Measurements from ENCODE around the gene MAP2.

MAP2 gene

GRCh38 chr2:209663139-209663538 is 239.3 kb downstream of the MAP2 start:
- no peak for DNase-seq

- DNase-seq: no peak
Measured at GRCh38 chr2:209663656-209664055, 239.8 kb downstream of the MAP2 start.

GRCh38 chr2:209666296-209666695 is 242.4 kb downstream of the MAP2 start:
- no peak for DNase-seq

GRCh38 chr2:209671020-209671680 is 247.3 kb downstream of the MAP2 start:
- no peak for DNase-seq

- DNase-seq: no peak
Measured at GRCh38 chr2:209673811-209674210, 250.0 kb downstream of the MAP2 start.

- DNase-seq: no peak
Measured at GRCh38 chr2:209680596-209680995, 256.7 kb downstream of the MAP2 start.

GRCh38 chr2:209681201-209681735 is 257.4 kb downstream of the MAP2 start:
- no peak for DNase-seq

- DNase-seq: no peak
Measured at GRCh38 chr2:209682646-209683045, 258.8 kb downstream of the MAP2 start.

GRCh38 chr2:209685340-209685739 is 261.5 kb downstream of the MAP2 start:
- DNase-seq: no peak

GRCh38 chr2:209685963-209686362 is 262.1 kb downstream of the MAP2 start:
- DNase-seq: no peak

- no peak for DNase-seq
Measured at GRCh38 chr2:209686448-209686847, 262.6 kb downstream of the MAP2 start.

GRCh38 chr2:209687323-209687969 is 263.6 kb downstream of the MAP2 start:
- no peak for DNase-seq

GRCh38 chr2:209688385-209688784 is 264.5 kb downstream of the MAP2 start:
- DNase-seq: no peak

- no peak for DNase-seq
Measured at GRCh38 chr2:209690029-209690754, 266.3 kb downstream of the MAP2 start.

GRCh38 chr2:209694748-209695147 is 270.9 kb downstream of the MAP2 start:
- DNase-seq: no peak

- no peak for DNase-seq
Measured at GRCh38 chr2:209696836-209697711, 273.2 kb downstream of the MAP2 start.

- no peak for DNase-seq
Measured at GRCh38 chr2:209702775-209703174, 278.9 kb downstream of the MAP2 start.

GRCh38 chr2:209713219-209713618 is 289.4 kb downstream of the MAP2 start:
- DNase-seq: no peak

- DNase-seq: no peak
Measured at GRCh38 chr2:209719034-209719433, 295.2 kb downstream of the MAP2 start.

GRCh38 chr2:209721497-209721896 is 297.6 kb downstream of the MAP2 start:
- no peak for DNase-seq

- DNase-seq: no peak
Measured at GRCh38 chr2:209726311-209726710, 302.5 kb downstream of the MAP2 start.

- no peak for DNase-seq
Measured at GRCh38 chr2:209727077-209727476, 303.2 kb downstream of the MAP2 start.

- DNase-seq: no peak
Measured at GRCh38 chr2:209734805-209735204, 311.0 kb downstream of the MAP2 start.

Data from NCI-H187 treated with DMSO at 0.1 percent for 48 hours (cell line).